SIG-M5 treated with dmso at 0.1 percent for 504 hours (cell line): ENCODE data around the gene MPZL3.
A peak's percentile ranks its signal among the peaks of the same experiment; 100 is the strongest.

Source experiments
- DNase-seq: peaks from one replicate; lab custom pipeline; 2025; ENCODE audit not compliant: unreplicated experiment; lab: John Stamatoyannopoulos, UW

Gene MPZL3, protein sequence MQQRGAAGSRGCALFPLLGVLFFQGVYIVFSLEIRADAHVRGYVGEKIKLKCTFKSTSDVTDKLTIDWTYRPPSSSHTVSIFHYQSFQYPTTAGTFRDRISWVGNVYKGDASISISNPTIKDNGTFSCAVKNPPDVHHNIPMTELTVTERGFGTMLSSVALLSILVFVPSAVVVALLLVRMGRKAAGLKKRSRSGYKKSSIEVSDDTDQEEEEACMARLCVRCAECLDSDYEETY

DNA sequence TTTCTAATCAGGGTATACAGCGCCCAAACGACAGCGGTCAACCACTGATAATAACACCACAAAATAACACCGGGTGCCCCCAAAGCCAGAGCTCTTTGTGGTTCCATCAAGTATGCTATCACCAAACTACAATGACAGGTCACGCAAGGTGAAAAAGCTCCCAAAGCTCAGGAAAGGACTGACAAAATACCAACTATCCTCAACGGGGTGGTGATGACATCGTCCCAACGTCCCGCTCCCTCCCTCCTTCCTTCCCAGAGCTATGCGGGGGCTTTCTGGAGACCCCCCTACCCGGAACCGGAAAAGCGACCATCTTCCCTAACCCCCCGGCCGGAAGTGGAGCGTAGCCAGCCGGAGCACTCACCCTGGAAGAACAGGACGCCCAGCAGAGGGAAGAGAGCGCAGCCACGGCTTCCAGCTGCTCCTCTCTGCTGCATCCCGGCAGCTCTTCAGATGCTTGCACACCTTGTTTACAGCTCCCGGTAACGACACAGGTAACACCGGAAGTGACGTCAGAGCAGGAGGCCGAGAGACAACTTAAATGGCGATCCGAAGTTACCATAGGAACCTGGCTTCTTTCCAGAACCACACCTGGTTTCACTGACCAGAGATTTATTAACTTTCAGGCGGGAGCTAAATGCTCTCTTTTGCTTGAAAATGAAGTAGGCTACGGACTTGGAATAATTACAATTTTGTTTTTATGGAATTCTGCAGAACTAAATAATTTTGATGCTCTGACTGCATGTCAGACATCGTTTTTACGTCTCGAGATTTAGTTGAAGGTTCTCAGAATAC, at the start of gene MPZL3:
TSS of gene MPZL3 (minus strand) at position 508 of the 795 bp plus-strand sequence. CDS start at position 437, 71 bp downstream.
- DNase-seq, result peak; percentile 75

DNA sequence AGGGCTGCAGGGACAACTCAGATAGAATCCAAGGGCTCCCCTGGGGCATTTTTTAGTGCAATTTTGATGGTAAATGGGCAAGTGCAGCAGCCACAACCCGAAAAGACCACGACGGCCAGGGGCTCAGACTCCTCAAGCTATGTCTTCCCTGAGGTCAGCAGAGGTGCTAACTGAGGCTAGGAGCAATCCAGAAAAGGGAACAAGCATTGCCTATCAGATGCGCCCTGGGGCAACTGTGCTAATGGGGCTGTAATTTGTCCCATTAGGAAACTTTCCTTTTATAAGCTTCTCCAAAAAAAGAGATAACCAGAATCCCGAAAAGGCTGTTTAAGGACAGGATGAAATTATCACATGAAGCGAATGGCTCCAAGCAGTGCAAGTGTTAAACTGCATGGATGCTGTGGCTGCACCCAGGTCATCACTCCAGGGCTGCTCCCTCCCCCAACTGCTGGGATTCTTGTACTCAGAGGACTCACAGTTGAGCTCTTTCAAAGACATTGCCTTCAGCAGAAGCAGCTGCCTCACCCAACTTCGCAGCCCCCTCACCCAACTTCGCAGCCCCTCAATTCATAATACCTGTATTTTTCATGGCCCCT, 49.5 kb upstream of the MPZL3 start:
- no peak for DNase-seq

DNA sequence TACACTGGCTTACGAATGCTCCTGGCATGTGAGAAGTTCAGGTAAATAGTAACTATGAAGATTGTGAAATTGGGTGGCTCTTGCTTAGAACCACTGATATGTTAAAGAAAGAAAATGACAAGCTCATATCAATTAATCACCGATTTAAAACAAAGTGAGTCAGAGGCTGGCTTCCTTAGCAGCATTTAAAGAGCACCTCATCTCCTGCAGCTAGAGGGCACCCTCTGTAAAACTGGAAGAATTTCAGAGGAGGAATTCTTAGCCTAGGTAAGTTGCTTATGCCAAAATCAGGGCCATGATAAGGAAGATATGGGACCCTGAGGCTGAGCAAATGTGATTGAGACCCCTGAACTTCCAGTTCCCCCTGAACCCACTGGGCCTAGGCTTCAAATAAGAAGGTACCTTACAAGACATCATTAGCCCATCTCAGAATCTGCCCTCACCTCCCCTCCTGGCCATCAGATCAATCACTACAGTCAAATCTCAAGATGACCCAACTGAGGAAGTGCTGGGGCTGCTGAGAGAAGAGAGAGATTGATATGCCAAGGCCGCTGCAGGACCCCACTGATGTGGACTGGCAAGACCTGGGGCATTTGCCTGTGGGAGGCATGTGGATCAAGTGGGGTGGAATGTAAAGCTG, 43.8 kb upstream of the MPZL3 start:
- peak; percentile 53 for DNase-seq

DNA sequence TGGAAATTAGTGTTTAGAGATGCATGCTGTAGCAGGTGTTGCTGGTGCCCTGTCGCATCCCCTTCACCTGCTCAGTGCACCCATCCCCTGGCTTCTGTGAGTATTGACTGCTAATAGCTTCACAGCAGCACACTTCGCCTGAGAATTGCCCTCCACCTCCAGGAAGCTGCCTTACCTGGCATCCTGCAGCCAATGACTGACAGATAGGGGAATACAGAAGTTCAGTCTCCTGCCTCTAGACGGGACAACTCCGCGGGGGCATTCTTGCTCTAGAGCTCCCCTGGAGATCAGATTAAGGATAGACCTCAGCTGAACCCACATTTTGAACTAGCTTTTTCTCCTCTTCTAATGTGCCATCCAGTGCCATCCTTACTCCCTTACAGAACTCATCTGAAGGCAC, 43.0 kb upstream of the MPZL3 start:
- DNase-seq, result no peak

DNA sequence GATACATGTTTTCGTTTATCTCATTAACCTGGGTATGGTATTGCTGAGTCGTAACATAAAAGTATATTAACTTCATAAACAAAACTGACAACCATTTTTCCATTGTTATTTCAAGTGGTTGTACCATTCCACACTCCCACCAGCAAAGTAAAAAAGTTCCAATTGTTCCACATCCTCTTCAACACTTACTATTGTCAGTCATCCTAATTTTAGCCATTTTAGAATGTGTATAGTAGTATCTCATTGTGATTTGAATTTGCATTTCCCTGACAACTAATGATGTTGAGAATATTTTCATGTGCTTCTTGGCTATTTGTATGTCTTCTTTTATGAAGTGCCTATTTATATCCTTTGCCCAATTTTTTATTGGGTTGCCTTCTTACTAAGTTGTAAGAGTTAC, 41.9 kb upstream of the MPZL3 start:
- no peak for DNase-seq

DNA sequence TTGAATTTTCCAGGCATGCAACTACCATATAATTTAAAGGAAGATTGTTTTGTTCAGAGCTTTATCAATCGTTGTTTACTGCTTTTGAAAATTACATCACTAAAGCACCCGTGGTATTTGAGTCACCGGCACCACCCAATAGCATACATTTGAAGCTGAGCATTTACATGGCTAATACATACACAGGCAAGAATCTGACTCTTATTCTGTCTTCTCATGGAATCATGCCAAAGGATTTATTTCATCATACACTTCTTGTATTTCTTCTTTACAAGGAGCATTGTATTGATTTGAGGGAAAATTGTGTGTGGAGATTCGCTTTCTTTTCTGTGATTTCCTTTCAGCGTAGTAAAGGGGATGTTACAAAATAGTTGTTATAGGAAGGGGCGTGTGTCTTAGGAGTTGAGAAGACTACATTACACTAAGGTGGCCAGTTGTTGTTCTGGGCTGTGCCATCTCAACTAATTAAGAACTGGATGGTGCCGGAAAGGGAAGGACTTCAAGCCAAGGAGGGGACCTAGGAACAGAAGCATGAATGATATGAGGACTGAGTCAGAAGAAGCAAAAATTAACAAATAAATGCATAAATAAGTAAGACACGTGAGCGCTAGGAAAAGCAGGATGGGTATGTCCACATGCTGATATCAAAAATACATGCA, 39.4 kb upstream of the MPZL3 start:
- DNase-seq, result no peak

DNA sequence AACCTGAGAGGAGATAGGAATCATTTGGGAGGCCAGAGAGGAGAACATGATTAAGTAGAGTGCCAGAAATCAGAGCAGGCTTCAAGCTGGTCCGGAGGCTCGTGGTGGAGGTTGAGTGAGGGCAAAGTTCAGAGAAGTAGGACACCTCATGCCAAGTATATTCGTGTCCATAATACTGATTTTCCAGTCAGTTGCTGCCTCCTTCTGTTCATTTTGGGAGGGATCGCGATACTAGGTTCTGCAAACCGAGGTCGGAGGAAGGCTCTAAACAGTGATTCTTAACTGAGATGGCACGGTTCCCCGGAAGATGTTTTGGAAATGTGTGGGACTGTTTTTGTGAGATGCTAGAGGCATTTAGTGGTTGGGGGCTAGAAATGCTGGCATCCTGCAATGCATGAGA, 38.8 kb upstream of the MPZL3 start:
- peak; percentile 47 for DNase-seq

DNA sequence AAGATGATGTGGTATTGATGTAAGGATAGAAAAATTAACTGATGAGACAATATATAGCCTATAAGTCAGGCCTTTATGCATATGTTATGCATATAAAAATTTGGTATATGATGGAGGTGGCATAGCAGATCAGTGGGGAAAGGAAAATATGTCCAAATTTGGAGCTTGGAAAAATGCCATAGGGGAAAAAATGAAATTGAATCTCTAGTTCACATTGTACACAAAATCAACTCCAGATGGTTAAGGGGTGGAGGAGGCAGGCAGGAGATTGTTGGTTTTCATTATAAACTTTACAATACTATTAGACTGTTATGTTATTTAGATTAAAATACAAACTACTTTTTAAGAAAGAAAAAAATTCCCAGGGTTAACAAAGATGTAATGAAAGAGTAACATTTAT, 37.2 kb upstream of the MPZL3 start:
- no peak for DNase-seq

DNA sequence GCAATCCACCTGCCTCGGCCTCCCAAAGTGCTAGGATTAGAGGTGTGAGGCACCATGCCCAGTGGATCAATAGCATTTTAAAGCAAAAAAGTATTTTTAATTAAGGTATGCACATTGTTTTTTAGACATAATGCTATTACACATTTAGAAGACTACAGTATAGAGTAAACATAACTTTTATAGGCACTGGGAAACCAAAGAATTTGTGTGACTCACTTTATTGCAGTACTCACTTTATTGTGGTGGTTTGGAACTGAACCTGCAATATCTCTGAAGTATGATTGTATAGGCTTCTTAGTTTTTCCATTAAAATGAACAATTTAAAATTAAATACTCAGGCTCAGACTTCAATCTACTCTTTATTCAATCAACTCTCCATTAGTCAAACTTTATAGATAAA, 34.8 kb upstream of the MPZL3 start:
- no peak for DNase-seq

DNA sequence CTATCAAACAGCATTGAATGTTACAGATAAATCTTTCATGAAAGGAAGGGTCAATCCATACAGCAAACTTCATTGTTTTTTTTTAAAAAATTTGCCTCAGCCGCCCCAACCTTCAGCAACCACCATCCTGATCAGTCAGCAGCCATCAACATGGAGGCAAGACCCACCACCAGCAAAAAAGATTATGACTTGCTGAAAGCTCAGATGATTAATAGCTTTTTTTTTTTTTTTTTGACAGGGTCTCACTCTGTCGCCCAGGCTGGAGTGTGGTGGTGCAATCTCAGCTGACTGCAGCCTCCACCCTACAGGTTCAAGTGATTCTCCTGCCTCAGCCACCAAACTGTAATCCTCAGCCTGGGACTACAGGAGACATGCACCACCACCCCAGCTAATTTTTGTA, 34.4 kb upstream of the MPZL3 start:
- DNase-seq, result no peak

DNA sequence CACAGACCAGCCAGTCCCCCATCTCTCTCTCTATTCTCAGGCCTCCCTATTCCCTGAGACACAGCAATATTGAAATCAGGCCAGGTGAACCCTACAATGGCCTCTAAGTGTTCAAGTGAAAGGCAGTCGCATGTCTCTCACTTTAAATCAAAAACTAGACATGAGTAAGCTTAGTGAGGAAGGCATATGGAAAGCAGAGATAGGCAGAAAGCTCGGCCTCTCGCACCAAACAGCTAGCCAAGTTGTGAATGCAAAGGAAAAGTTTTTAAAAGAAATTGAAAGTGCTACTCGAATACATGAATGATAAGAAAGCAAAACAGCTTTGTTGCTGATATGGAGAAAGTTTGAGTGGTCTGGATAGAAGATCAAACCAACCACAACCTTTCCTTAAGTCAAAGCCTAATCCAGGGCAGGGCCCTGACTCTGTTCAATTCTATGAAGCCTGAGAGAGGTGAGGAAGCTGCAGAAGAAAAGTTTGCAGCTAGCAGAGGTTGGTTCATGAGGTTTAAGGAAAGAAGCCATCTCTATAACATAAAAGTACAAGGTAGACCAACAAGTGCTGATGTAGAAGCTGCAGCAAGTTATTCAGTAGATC, 31.7 kb upstream of the MPZL3 start:
- no peak for DNase-seq

DNA sequence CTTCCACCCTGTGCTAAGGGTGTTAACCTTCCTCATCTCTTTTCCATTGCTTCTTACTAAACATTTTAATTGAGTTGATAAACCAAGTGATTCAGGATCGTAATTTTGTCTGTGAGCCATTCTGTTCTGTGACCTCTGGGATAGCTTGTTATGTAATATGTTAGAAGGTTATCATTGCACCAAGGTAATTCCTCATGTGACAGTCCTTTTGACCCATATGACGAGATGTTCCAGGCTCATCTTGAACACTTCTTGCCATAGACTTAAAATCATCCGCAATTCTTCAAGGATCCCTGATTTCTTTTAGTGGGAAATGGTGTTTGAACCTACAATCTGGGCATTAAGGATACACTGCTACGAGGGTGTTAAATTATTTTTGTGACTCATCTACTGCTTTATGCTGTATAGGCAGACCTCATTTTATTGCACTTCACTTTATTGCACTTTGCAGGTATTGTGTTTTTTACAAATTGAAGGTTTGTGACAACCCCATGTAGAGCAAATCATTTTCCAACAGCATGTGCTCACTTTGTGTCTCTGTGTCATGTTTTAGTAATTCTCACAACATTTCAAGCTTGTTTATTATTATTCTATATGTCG, 31.0 kb upstream of the MPZL3 start:
- DNase-seq, result no peak

DNA sequence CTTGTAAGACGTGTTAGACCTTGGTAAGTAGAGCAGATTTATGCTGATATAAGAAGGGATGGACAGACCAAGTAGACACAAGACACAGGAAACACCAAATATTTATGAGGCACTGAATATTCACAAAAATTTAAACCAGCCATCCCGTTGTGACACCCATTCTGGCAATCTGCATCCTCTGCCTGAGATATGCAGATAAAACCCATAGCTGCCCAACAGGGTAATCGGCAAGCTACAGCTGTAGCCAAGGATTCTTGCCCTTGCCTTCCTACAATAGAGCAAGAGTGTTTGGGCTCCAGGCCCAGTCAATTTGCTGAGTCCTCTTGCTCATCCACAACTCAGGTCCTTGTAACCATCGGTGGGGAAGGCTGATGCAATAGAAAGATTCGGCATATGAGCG, 30.4 kb upstream of the MPZL3 start:
- DNase-seq, result no peak

DNA sequence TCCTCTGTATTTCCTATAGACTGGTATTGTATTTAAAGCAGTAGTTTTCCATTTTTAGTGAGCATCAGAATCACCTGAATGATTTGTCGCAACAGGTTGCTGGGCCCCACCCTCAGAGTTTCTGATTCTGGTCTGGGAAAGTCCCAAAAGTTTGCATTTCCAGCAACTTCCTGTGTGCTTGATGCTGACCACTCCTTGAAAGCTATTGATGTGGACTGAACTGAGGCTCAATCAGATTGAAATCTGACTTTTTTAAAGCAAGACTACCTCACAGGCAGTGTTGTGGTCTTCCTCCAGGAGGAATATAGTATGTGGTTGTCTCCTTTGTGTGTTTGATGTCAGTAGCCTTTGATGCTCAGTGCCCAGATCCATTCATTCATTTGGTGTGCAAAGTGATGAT, 29.1 kb upstream of the MPZL3 start:
- no peak for DNase-seq

DNA sequence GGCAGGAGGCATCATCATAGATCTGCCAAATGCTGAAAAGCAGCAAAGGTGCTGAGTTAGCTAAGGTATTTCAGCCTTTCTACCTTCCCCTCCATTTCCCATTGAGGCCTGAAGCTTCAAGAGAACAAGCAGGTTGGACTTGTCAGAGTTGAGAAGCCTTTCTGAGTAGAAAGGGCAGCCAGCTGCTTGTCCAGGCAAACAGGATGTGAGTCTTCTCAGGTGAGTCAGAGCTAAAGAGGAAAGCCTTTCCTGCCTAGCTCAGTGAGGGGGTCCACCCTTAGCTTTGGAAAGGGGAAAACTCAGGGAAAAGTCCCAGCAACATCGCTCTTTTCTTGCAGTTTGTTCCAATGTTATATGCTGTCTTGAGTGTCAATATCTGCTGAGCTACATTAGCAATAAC, 25.1 kb upstream of the MPZL3 start:
- DNase-seq, result peak; percentile 42

DNA sequence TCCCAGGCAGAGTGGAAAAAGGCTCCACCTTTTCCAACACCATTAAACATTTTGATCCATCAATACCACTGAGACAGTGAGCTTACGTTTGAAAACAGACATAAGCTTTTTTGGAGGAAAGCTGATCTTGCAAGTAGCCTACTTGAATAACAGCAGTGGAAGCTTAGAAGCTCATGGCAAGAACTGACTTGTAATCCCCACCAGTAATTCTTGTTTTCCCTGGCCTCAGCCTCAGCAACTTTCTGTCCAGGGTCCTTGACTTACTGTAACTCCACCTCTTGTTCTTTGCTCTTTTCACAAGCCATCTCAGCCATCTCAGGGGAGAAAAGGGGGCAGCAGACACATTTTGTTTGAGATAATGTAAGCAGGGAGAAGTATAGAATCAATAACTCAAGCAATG, 24.3 kb upstream of the MPZL3 start:
- DNase-seq, result no peak

DNA sequence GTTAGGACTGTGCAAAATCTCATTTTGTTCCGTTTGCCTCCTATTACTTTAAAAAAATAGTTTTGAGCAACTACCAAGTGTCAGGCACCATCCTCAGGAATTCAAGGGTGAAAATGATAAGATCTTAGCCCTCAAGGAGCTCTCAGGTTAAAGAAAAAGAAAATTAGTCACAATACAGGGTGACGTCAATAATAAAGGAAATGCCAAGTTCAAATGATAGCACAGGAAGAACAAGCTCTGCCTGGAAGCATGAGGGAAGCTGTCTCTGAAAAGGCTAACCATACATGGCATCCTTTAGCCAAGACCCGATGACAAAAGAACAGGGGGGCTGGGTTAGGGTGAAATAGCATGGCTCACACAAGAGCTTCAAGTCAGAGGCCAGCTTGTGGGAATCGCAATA, 23.0 kb upstream of the MPZL3 start:
- DNase-seq, result peak; percentile 71

DNA sequence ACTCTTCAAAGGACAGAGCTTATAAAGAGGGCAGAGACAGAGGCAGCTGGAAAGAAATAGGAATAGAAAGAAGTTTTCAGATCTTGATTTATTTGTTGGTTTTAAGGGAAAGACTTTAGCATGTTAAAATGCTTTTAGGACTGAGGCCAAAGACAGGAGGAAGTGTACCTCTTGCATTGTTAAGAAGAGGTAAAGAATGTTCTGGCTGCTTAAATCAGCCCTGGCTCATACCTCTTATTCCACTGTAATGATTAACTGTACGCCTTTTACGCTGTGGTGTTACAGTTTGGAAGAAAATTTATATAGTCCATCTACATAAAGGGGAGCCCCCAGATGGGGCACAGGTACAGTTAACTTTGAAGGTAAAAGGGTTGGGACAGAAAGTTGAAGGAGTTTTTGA, 22.0 kb upstream of the MPZL3 start:
- no peak for DNase-seq

DNA sequence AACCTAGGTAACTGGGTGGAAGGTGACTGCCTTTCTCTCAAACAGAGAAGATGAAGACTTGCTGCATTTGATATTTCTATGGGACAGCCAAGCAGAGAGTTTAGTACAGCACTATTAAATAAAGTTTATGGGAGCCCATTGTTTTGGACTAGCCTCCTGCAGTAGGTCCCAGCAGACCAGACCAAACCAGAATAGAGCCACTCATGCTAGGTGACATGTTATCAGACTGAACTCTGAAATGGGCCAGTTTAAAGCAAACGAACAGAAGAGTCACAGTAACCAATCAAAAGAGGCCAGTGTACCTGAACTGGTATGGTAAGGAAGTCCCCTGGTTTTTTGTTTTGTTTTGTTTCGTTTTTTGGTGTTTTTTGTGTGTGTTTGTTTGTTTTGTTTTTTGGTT, 19.8 kb upstream of the MPZL3 start:
- DNase-seq, result no peak

DNA sequence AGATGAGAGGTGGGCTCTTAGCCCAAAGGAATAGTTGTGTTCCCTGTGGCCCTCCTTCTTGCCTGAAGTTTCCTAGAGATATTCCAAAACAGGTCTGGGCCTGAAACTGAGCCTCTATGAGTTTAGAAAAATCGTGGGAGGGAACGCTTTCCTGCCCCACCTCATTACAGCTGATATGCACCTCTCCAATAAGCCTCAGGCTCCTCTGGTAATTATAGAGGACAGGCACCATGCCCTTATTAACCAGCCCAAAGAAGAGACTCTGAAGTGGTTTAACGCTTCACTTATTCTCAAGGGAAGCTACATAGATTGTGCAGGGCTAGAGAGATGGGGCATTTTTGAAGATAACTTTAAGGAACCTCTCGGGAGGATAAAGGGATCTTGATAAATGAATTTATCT, 15.3 kb upstream of the MPZL3 start:
- DNase-seq, result no peak

DNA sequence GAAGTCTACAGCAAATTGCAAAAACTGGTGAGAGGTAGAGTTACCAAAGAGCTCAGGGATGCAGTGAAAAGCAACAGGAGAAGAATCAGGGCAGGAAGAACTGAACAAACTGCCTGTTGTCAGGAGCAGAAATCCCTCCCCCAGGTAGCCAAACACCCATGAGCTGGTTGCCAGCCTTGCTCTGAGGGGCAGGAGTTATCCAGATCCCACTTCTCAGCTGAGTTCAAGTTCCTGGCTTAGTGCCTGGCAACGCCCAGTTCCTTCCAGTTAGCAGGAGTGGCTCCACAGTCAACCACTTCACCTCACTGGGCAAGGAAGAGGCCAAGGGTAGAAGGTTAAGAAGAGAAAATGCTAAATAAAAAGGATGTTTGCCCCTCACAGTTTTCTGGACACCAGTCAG, 13.8 kb upstream of the MPZL3 start:
- no peak for DNase-seq
